Measurements from ENCODE around the gene AURKAIP1. TPM values are rescaled to one million over a fixed set of nuclear protein-coding genes. Genes with fewer than 3 reads are reported as not detected.

The AURKAIP1 gene
- total and polyA plus RNA-seq, 2 of the 13 experiments (the other 11 are each of a cell fraction or from before 2014, with no cell fraction given) = 69.5 to 175 TPM

DNA sequence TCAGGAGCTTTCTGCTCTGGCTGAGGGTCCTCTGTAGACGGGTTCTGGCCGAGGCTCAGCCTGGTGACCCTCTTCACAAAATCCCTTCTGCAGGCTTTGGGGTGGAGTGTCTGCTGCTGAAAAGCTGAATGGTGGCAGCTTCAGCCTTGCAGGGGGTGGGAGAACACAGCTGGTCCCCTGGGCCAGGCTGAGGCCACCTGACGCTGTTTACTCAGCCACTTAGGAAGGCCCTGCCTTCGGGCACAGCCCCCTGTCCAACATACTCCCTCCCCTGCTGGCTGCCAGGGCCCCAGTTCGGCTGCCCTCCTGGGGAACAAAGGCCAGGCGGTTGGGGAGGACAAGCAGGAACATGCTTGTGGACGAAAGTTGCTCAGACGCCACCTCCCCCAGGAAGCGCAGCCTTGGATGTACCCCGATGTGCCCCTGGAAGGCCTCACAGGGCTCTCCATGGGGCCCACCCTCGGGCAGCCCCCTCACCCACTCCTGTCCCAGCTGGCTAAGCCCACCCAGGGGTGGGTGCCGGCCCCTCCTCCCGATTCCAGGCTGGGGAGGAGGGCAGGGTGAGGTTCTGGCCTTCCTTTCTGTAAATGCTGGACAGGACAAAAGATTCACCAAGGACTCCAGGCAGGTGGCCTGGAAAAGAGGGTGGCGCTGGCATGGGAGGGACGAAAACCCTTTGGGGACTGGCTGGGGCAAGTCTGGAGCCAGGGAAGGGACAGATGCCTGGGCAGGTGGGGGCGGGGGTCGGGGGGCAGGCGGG is 46.3 kb upstream of the AURKAIP1 start, which contains the start of gene ANKRD65 (continued):
- TF ChIP-seq ZNF878 (CRISPR knock-in tag; IDR thresholded peaks at IDR 0.05) (no peak), NFATC3 (CRISPR knock-in tag; IDR thresholded peaks at IDR 0.05) (no peak), AGO1 (IDR thresholded peaks at IDR 0.05; ENCODE audit: low read depth, low read length, poor library complexity, severe bottlenecking) (no peak), ZNF777 (CRISPR knock-in tag; IDR thresholded peaks at IDR 0.05) (no peak), THAP11 (CRISPR knock-in tag; IDR thresholded peaks at IDR 0.05) (peak; percentile 48; the same call in 1 of the 2 replicates), ZNF572 (CRISPR knock-in tag; IDR thresholded peaks at IDR 0.05) (no peak), CBX5 (CRISPR knock-in tag; IDR thresholded peaks at IDR 0.05; ENCODE audit: borderline replicate concordance) (peak; percentile 44; the same call in 1 of the 2 replicates), POLR2AphosphoS5 (IDR thresholded peaks at IDR 0.05; ENCODE audit: low read depth, low read length) (peak; percentile 73; the same call in 1 of the 2 replicates), CCDC6 (CRISPR knock-in tag; IDR thresholded peaks at IDR 0.05) (0 out of 2 replicates have a peak, but pooled peaks have one; percentile 28), ZNF652 (CRISPR knock-in tag; IDR thresholded peaks at IDR 0.05; ENCODE audit: borderline replicate concordance, low read depth) (no peak)
- TF ChIP-seq, protein P1, sequence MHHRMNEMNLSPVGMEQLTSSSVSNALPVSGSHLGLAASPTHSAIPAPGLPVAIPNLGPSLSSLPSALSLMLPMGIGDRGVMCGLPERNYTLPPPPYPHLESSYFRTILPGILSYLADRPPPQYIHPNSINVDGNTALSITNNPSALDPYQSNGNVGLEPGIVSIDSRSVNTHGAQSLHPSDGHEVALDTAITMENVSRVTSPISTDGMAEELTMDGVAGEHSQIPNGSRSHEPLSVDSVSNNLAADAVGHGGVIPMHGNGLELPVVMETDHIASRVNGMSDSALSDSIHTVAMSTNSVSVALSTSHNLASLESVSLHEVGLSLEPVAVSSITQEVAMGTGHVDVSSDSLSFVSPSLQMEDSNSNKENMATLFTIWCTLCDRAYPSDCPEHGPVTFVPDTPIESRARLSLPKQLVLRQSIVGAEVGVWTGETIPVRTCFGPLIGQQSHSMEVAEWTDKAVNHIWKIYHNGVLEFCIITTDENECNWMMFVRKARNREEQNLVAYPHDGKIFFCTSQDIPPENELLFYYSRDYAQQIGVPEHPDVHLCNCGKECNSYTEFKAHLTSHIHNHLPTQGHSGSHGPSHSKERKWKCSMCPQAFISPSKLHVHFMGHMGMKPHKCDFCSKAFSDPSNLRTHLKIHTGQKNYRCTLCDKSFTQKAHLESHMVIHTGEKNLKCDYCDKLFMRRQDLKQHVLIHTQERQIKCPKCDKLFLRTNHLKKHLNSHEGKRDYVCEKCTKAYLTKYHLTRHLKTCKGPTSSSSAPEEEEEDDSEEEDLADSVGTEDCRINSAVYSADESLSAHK (CRISPR knock-in tag; IDR thresholded peaks at IDR 0.05; ENCODE audit: borderline replicate concordance) = no peak
- TF ChIP-seq, protein P2, sequence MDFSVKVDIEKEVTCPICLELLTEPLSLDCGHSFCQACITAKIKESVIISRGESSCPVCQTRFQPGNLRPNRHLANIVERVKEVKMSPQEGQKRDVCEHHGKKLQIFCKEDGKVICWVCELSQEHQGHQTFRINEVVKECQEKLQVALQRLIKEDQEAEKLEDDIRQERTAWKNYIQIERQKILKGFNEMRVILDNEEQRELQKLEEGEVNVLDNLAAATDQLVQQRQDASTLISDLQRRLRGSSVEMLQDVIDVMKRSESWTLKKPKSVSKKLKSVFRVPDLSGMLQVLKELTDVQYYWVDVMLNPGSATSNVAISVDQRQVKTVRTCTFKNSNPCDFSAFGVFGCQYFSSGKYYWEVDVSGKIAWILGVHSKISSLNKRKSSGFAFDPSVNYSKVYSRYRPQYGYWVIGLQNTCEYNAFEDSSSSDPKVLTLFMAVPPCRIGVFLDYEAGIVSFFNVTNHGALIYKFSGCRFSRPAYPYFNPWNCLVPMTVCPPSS (IDR thresholded peaks at IDR 0.05) = no peak
- TF ChIP-seq, protein P3, sequence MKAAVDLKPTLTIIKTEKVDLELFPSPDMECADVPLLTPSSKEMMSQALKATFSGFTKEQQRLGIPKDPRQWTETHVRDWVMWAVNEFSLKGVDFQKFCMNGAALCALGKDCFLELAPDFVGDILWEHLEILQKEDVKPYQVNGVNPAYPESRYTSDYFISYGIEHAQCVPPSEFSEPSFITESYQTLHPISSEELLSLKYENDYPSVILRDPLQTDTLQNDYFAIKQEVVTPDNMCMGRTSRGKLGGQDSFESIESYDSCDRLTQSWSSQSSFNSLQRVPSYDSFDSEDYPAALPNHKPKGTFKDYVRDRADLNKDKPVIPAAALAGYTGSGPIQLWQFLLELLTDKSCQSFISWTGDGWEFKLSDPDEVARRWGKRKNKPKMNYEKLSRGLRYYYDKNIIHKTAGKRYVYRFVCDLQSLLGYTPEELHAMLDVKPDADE (CRISPR knock-in tag; IDR thresholded peaks at IDR 0.05) = no peak
- TF ChIP-seq, protein P4, sequence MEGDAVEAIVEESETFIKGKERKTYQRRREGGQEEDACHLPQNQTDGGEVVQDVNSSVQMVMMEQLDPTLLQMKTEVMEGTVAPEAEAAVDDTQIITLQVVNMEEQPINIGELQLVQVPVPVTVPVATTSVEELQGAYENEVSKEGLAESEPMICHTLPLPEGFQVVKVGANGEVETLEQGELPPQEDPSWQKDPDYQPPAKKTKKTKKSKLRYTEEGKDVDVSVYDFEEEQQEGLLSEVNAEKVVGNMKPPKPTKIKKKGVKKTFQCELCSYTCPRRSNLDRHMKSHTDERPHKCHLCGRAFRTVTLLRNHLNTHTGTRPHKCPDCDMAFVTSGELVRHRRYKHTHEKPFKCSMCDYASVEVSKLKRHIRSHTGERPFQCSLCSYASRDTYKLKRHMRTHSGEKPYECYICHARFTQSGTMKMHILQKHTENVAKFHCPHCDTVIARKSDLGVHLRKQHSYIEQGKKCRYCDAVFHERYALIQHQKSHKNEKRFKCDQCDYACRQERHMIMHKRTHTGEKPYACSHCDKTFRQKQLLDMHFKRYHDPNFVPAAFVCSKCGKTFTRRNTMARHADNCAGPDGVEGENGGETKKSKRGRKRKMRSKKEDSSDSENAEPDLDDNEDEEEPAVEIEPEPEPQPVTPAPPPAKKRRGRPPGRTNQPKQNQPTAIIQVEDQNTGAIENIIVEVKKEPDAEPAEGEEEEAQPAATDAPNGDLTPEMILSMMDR (CRISPR knock-in tag; IDR thresholded peaks at IDR 0.05) = peak; percentile 31; the same call in 1 of the 2 replicates
- TF ChIP-seq, protein P5, sequence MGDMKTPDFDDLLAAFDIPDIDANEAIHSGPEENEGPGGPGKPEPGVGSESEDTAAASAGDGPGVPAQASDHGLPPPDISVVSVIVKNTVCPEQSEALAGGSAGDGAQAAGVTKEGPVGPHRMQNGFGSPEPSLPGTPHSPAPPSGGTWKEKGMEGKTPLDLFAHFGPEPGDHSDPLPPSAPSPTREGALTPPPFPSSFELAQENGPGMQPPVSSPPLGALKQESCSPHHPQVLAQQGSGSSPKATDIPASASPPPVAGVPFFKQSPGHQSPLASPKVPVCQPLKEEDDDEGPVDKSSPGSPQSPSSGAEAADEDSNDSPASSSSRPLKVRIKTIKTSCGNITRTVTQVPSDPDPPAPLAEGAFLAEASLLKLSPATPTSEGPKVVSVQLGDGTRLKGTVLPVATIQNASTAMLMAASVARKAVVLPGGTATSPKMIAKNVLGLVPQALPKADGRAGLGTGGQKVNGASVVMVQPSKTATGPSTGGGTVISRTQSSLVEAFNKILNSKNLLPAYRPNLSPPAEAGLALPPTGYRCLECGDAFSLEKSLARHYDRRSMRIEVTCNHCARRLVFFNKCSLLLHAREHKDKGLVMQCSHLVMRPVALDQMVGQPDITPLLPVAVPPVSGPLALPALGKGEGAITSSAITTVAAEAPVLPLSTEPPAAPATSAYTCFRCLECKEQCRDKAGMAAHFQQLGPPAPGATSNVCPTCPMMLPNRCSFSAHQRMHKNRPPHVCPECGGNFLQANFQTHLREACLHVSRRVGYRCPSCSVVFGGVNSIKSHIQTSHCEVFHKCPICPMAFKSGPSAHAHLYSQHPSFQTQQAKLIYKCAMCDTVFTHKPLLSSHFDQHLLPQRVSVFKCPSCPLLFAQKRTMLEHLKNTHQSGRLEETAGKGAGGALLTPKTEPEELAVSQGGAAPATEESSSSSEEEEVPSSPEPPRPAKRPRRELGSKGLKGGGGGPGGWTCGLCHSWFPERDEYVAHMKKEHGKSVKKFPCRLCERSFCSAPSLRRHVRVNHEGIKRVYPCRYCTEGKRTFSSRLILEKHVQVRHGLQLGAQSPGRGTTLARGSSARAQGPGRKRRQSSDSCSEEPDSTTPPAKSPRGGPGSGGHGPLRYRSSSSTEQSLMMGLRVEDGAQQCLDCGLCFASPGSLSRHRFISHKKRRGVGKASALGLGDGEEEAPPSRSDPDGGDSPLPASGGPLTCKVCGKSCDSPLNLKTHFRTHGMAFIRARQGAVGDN (CRISPR knock-in tag; IDR thresholded peaks at IDR 0.05) = peak; percentile 93
- TF ChIP-seq, protein P6, sequence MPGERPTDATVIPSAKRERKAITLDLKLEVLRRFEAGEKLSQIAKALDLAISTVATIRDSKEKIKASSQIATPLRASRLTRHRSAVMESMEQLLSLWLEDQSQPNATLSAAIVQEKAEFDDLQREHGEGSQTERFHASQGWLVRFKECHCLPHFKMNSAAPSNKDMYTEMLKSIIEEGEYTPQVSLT (CRISPR knock-in tag; IDR thresholded peaks at IDR 0.05; ENCODE audit: borderline replicate concordance, low read depth) = no peak
